Ishikawa (cell line): ENCODE data around the gene SLC28A3.

ENCODE experiments used
- CEBPB ChIP-seq: IDR thresholded peaks from 2 replicates; pipeline ENCODE4 v1.6.1; 2012
- CREB1 ChIP-seq: IDR thresholded peaks from 2 replicates; pipeline ENCODE4 v1.6.1; 2012; ENCODE audit warnings: low read depth
- EGR1 ChIP-seq: IDR thresholded peaks from 2 replicates; pipeline ENCODE4 v1.6.1; 2012
- EP300 ChIP-seq: IDR thresholded peaks from 2 replicates; pipeline ENCODE4 v1.6.1; 2012; ENCODE audit warnings: borderline replicate concordance
- FOXM1 ChIP-seq: IDR thresholded peaks from 2 replicates; pipeline ENCODE4 v1.6.1; 2012; ENCODE audit warnings: low read depth, borderline replicate concordance
- MAX ChIP-seq: IDR thresholded peaks from 2 replicates; pipeline ENCODE4 v1.6.1; 2012
- NFIC ChIP-seq: IDR thresholded peaks from 2 replicates; pipeline ENCODE4 v1.6.1; 2012
- RAD21 ChIP-seq: IDR thresholded peaks from 2 replicates; pipeline ENCODE4 v1.6.1; 2012; ENCODE audit warnings: low read depth
- REST ChIP-seq: IDR thresholded peaks from 2 replicates; pipeline ENCODE4 v1.6.1; 2012; ENCODE audit warnings: low read depth, mild to moderate bottlenecking
- TAF1 ChIP-seq: IDR thresholded peaks from 2 replicates; pipeline ENCODE4 v1.6.1; 2012; ENCODE audit warnings: low read depth, mild to moderate bottlenecking
- TCF12 ChIP-seq: IDR thresholded peaks from 2 replicates; pipeline ENCODE4 v1.6.1; 2012; ENCODE audit warnings: low read depth
- TEAD4 ChIP-seq: IDR thresholded peaks from 2 replicates; pipeline ENCODE4 v1.6.1; 2012
- USF1 ChIP-seq: IDR thresholded peaks from 2 replicates; pipeline ENCODE4 v1.6.1; 2012
- YY1 ChIP-seq: IDR thresholded peaks from 2 replicates; pipeline ENCODE4 v1.6.1; 2012; ENCODE audit warnings: low read depth
- ZBTB7A ChIP-seq: IDR thresholded peaks from 2 replicates; pipeline ENCODE4 v1.6.1; 2012; ENCODE audit warnings: low read depth

The SLC28A3 gene

GRCh38 chr9:84230355-84231145, 110.0 kb downstream of the SLC28A3 start:
- TF ChIP-seq ZBTB7A (no peak), YY1 (no peak), EGR1 (no peak), CREB1 (no peak), TAF1 (no peak), FOXM1 (no peak), TEAD4 (no peak), NFIC (no peak), REST (no peak), CEBPB (no peak), EP300 (no peak), MAX (no peak), RAD21 (no peak), TCF12 (no peak), USF1 (no peak)

- no peak for TF ChIP-seq CEBPB
- TF ChIP-seq TEAD4, result no peak
- no peak for TF ChIP-seq ZBTB7A
- no peak for TF ChIP-seq EP300
- no peak for TF ChIP-seq EGR1
- no peak for TF ChIP-seq TAF1
- TF ChIP-seq YY1, result no peak
- no peak for TF ChIP-seq CREB1
- TF ChIP-seq MAX, result no peak
- TF ChIP-seq NFIC, result no peak
- no peak for TF ChIP-seq USF1
These were observed 111.4 kb downstream of the SLC28A3 start for GRCh38 chr9:84229191-84229590.

GRCh38 chr9:84228130-84228720, 112.3 kb downstream of the SLC28A3 start:
- TF ChIP-seq CEBPB (no peak), REST (no peak), TCF12 (no peak), EP300 (no peak), ZBTB7A (no peak), USF1 (no peak), NFIC (no peak), CREB1 (no peak), TEAD4 (no peak), MAX (no peak), FOXM1 (no peak), YY1 (no peak), EGR1 (no peak), RAD21 (no peak)

GRCh38 chr9:84226126-84226525, 114.4 kb downstream of the SLC28A3 start:
- TF ChIP-seq CEBPB (no peak), TEAD4 (no peak), NFIC (no peak), ZBTB7A (no peak), FOXM1 (no peak), RAD21 (no peak), EGR1 (no peak), MAX (no peak), REST (no peak)
